Brain microvascular endothelial cell (primary cell): ENCODE measurements around the gene GRM4.

Experiments used
- DNase-seq: peaks from one replicate; pipeline ENCODE4 v3.0.0-alpha.2; 2020
- H3K27ac ChIP-seq: fragments of 250-450 bp; sonication (Bioruptor Pico); 2 replicates; pipeline ENCODE4 v1.5.1; 2020; ENCODE audit warnings: mild to moderate bottlenecking, moderate library complexity
- H3K27me3 ChIP-seq: fragments of 250-450 bp; sonication (Bioruptor Pico); replicated peaks from 2 replicates; pipeline ENCODE4 v1.5.1; 2020; ENCODE audit warnings: mild to moderate bottlenecking
- H3K36me3 ChIP-seq: fragments of 250-450 bp; sonication (Bioruptor Pico); replicated peaks from 2 replicates; pipeline ENCODE4 v1.5.1; 2020; ENCODE audit warnings: mild to moderate bottlenecking
- H3K4me3 ChIP-seq: 2 replicates; pipeline ENCODE4 v1.5.1; 2011; ENCODE audit warnings: low read depth, mild to moderate bottlenecking, control low read depth, low read length, moderate library complexity
- CTCF ChIP-seq: IDR thresholded peaks from 2 replicates; pipeline ENCODE4 v1.5.1; 2011; ENCODE audit warnings: low read depth, mild to moderate bottlenecking, moderate library complexity, low read length, control low read depth, inconsistent platforms; ENCODE audit errors: missing control alignments
- in situ Hi-C: cut with HindIII; loops from 2 replicates; pipeline ENCODE4 v1.10.0; 2017; ENCODE audit warnings: low sequenced_read_pairs, low pct_ligation_motif_present

Gene GRM4

GRCh38 chr6:34082348-34082747 lies 63.5 kb downstream of the GRM4 start:
- Histone ChIP-seq H3K4me3 (no peak overlapping the region), H3K27ac (no peak overlapping the region), H3K36me3 (no peaks in the 10 kb centered on the region), H3K27me3 (no peaks in the 10 kb centered on the region)
- in situ Hi-C loops: no loop called here
- DNase-seq: no peak
- TF ChIP-seq CTCF: no peak

GRCh38 chr6:34080357-34080756 lies 65.5 kb downstream of the GRM4 start:
- H3K27me3 ChIP-seq: no peaks in the 10 kb centered on the region
- H3K4me3 ChIP-seq: no peak overlapping the region
- no peak for DNase-seq
- in situ Hi-C loops: no loop called here
- TF ChIP-seq CTCF: no peak
- no peaks in the 10 kb centered on the region for H3K36me3 ChIP-seq
- no peak overlapping the region for H3K27ac ChIP-seq

- in situ Hi-C loops: no loop called here
- no peak overlapping the region for H3K27ac ChIP-seq
- no peaks in the 10 kb centered on the region for H3K27me3 ChIP-seq
- TF ChIP-seq CTCF: no peak
- H3K4me3 ChIP-seq: no peak overlapping the region
- DNase-seq: no peak
- no peaks in the 10 kb centered on the region for H3K36me3 ChIP-seq
These were observed 66.0 kb downstream of the GRM4 start for GRCh38 chr6:34079899-34080298.

GRCh38 chr6:34075906-34076305 lies 70.0 kb downstream of the GRM4 start:
- DNase-seq: no peak
- H3K27me3 ChIP-seq: no peaks in the 10 kb centered on the region
- in situ Hi-C loops: no loop called here
- H3K27ac ChIP-seq: no peak overlapping the region
- no peak for TF ChIP-seq CTCF
- no peak overlapping the region for H3K4me3 ChIP-seq
- no peaks in the 10 kb centered on the region for H3K36me3 ChIP-seq

- no peak for DNase-seq
- Histone ChIP-seq H3K36me3 (no peaks in the 10 kb centered on the region), H3K27me3 (no peaks in the 10 kb centered on the region), H3K4me3 (no peak overlapping the region), H3K27ac (no peak overlapping the region)
- in situ Hi-C loops: no loop called here
- peak; percentile 23 for TF ChIP-seq CTCF
These were observed 71.7 kb downstream of the GRM4 start for GRCh38 chr6:34074064-34074742.

- DNase-seq: no peak
- no peak overlapping the region for H3K27ac ChIP-seq
- in situ Hi-C loops: no loop called here
- peaks cover 1% of the 10 kb centered on the region for H3K27me3 ChIP-seq
- no peaks in the 10 kb centered on the region for H3K36me3 ChIP-seq
- TF ChIP-seq CTCF: no peak
- no peak overlapping the region for H3K4me3 ChIP-seq
These were observed 72.3 kb downstream of the GRM4 start for GRCh38 chr6:34073540-34073939.
